CD14-positive monocyte (primary cell): ENCODE results near the gene SIRPD. TPM values are rescaled to one million over a fixed set of nuclear protein-coding genes. Genes with fewer than 3 reads are reported as not detected.

Experiments used
- DNase-seq, 3 donors: peaks; one replicate each; pipeline ENCODE4 v3.0.0-alpha.2; 2011 to 2022
- H2AFZ ChIP-seq: 2 replicates; pipeline ENCODE4 v1.6.0; 2012; ENCODE audit warnings: mild to moderate bottlenecking, low read depth, low read length, inconsistent platforms; ENCODE audit not compliant: insufficient read depth, poor library complexity, severe bottlenecking
- H3K27ac ChIP-seq, 2 donors: 1 replicate in 1 of 2; 2 replicates in 1 of 2; pipeline ENCODE4 v1.5.1; 2012 to 2013; ENCODE audit warnings: low read length in 2 of 2, control low read depth in 1 of 2, inconsistent platforms in 1 of 2, low read depth in 1 of 2, mild to moderate bottlenecking in 1 of 2
- H3K27me3 ChIP-seq, 2 donors: one replicate each; pipeline versions ENCODE4 v1.6.0 to v1.6.1; 2011 to 2013; ENCODE audit warnings: low read length in 2 of 2; ENCODE audit not compliant: control insufficient read depth in 2 of 2, insufficient read depth in 2 of 2
- H3K36me3 ChIP-seq, 2 donors: replicated peaks in 1 of 2; 1 replicate in 1 of 2; 2 replicates in 1 of 2; pipeline versions ENCODE4 v1.5.1 to v1.6.1; 2012 to 2013; ENCODE audit warnings: low read length in 2 of 2, control low read depth in 1 of 2, inconsistent platforms in 1 of 2, mild to moderate bottlenecking in 1 of 2; ENCODE audit not compliant: insufficient read depth in 2 of 2, control insufficient read depth in 1 of 2
- H3K4me1 ChIP-seq, 2 donors: 1 replicate in 1 of 2; 2 replicates in 1 of 2; pipeline versions ENCODE4 v1.5.1 to v1.6.1; 2012 to 2013; ENCODE audit warnings: low read length in 2 of 2, control low read depth in 1 of 2, inconsistent platforms in 1 of 2, mild to moderate bottlenecking in 1 of 2, moderate library complexity in 1 of 2; ENCODE audit not compliant: insufficient read depth in 2 of 2, control insufficient read depth in 1 of 2
- H3K4me2 ChIP-seq: replicated peaks from 2 replicates; pipeline ENCODE3; 2012; ENCODE audit warnings: low read length, moderate library complexity, mild to moderate bottlenecking; ENCODE audit not compliant: poor library complexity, severe bottlenecking; ENCODE audit errors: extremely low read depth
- H3K4me3 ChIP-seq, 3 experiments: fragments of 200-600 bp in 1 of 3; sonication (generic) in 1 of 3; replicated peaks in 1 of 3; 1 replicate in 2 of 3; 2 replicates in 1 of 3; pipeline ENCODE4 v1.5.1; 2011 to 2013; ENCODE audit warnings: low read length in 3 of 3, mild to moderate bottlenecking in 3 of 3, control low read depth in 2 of 3, low read depth in 2 of 3, inconsistent platforms in 1 of 3, moderate library complexity in 1 of 3
- H3K79me2 ChIP-seq: 2 replicates; pipeline ENCODE4 v1.6.0; 2012; ENCODE audit warnings: mild to moderate bottlenecking, control low read depth, inconsistent platforms, low read length, moderate library complexity; ENCODE audit not compliant: insufficient read depth
- H3K9ac ChIP-seq: 2 replicates; pipeline ENCODE4 v1.6.0; 2017; ENCODE audit warnings: low read length, mild to moderate bottlenecking; ENCODE audit not compliant: insufficient read depth, poor library complexity, severe bottlenecking
- H3K9me3 ChIP-seq, 2 donors: replicated peaks in 1 of 2; 1 replicate in 1 of 2; 2 replicates in 1 of 2; pipeline versions ENCODE4 v1.5.1 to v1.6.1; 2012 to 2013; ENCODE audit warnings: low read length in 2 of 2, control low read depth in 1 of 2; ENCODE audit not compliant: control insufficient read depth in 1 of 2, insufficient read depth in 1 of 2
- H4K20me1 ChIP-seq: 2 replicates; pipeline ENCODE4 v1.6.0; 2012; ENCODE audit warnings: mild to moderate bottlenecking, low read length, control low read depth, moderate library complexity; ENCODE audit not compliant: insufficient read depth
- H3K27ac Mint-ChIP-seq, 7 donors: one replicate each; pipeline ENCODE4 v1.8.0; 2020; ENCODE audit warnings: mild to moderate bottlenecking in 7 of 7, mixed read lengths in 7 of 7, moderate library complexity in 6 of 7, inconsistent platforms in 2 of 7
- H3K27me3 Mint-ChIP-seq, 3 donors: one replicate each; pipeline ENCODE4 v1.8.0; 2021 to 2022; ENCODE audit warnings: low read depth in 3 of 3, mild to moderate bottlenecking in 3 of 3, mixed read lengths in 3 of 3, moderate library complexity in 3 of 3, inconsistent platforms in 1 of 3
- H3K36me3 Mint-ChIP-seq, 2 donors: one replicate each; pipeline ENCODE4 v1.8.0; 2020; ENCODE audit warnings: mixed read lengths in 2 of 2, inconsistent platforms in 1 of 2, mild to moderate bottlenecking in 1 of 2
- H3K4me1 Mint-ChIP-seq: one replicate; pipeline ENCODE4 v1.8.0; 2020; ENCODE audit warnings: mild to moderate bottlenecking, mixed read lengths
- H3K4me3 Mint-ChIP-seq, 2 donors: one replicate each; pipeline ENCODE4 v1.8.0; 2020; ENCODE audit warnings: mild to moderate bottlenecking in 2 of 2, mixed read lengths in 2 of 2, moderate library complexity in 1 of 2
- H3K9me3 Mint-ChIP-seq, 7 donors: one replicate each; pipeline ENCODE4 v1.8.0; 2020 to 2022; ENCODE audit warnings: mixed read lengths in 7 of 7, mild to moderate bottlenecking in 6 of 7, moderate library complexity in 6 of 7, inconsistent platforms in 2 of 7
- WGBS: methylation state at CpG from one replicate; pipeline ENCODE4 v1.1.5; 2013; ENCODE audit warnings: missing lambda C conversion rate; ENCODE audit not compliant: insufficient coverage; 5-methylcytosine and 5-hydroxymethylcytosine counted together
- intact Hi-C, 2 donors: fragments of 100-400 bp; cut with micrococcal nuclease; formaldehyde crosslinking; loops; one replicate each; pipeline versions ENCODE4 v1.15.0 to v1.15.1; 2023
- polyA plus RNA-seq, 3 donors: library from polyadenylated mRNA; depleted of rRNA in 1 of 3; unstranded in 2 of 3; stranded (reverse) in 1 of 3; fragments of 300-500 nt in 2 of 3; fragments of >200 nt in 1 of 3; fragmentation: Illumina TruSeq in 2 of 3; gene quantifications; 1 replicate in 2 of 3; 2 replicates in 1 of 3; pipeline ENCODE4 v1.2.3, GENCODE V29; 2012 to 2021
- TF ChIP-seq, protein P1 (sequence below): fragments of 200-600 bp; IDR thresholded peaks from one replicate; pipeline ENCODE4 v1.8.0; 2022; ENCODE audit warnings: antibody characterized with exemption, mild to moderate bottlenecking

The SIRPD gene
- polyA plus RNA-seq, 3 donors, result 3.9 to 13.0 (median 12.0) TPM

DNA sequence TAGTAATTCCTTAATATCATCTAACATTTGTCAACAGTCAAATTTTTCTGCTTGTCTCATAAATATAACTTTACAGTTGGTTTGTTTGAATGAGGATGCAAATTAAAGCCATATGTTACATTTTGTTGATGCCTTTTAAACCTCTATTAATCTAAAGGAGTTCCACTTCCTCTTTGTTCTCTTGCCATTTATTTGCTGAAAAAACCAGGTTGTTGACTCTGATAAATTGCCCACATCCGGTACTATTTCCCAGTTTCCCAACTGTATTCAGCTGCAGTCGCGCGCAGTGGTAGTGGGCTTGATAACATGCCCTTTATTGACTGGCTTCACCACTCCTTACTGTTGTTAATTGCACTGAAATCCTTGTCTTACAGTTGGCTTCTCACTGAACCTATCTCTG, 33.5 kb downstream of the SIRPD start:
- Histone ChIP-seq H3K36me3 (no peaks in the 10 kb centered on the region), H3K4me2 (peak overlapping the region; percentile 54), H3K9ac (no peak overlapping the region), H3K27me3 (no peaks in the 10 kb centered on the region), H2AFZ (no peak overlapping the region), H3K9me3 (no peaks in the 10 kb centered on the region), H3K79me2 (no peaks in the 10 kb centered on the region), H4K20me1 (no peaks in the 10 kb centered on the region), H3K27ac (no peak overlapping the region), H3K4me1 (peaks cover 13 to 21% of the 10 kb centered on the region in 2 donors), H3K4me3 (no peak overlapping the region)
- Mint-ChIP-seq H3K27me3 (peaks cover 0 to 3% (median 0%) of the 10 kb centered on the region in 3 donors), H3K4me3 (peak overlapping the region in 1 of 2 donors; percentile 72), H3K9me3 (peaks cover 0 to 4% (median 2%) of the 10 kb centered on the region in 7 donors), H3K4me1 (peaks cover 47% of the 10 kb centered on the region), H3K36me3 (peaks cover 0 to 8% of the 10 kb centered on the region in 2 donors), H3K27ac (peak overlapping the region in 3 of 7 donors; percentile 19 to 34 (median 30))
- DNase-seq, result peak in 2 of 3 donors; percentile 41 to 64
- no CpG with 5 or more reads among the region's 4 CpGs for WGBS
- intact Hi-C loops, result no loop called here
- TF ChIP-seq, protein P1, sequence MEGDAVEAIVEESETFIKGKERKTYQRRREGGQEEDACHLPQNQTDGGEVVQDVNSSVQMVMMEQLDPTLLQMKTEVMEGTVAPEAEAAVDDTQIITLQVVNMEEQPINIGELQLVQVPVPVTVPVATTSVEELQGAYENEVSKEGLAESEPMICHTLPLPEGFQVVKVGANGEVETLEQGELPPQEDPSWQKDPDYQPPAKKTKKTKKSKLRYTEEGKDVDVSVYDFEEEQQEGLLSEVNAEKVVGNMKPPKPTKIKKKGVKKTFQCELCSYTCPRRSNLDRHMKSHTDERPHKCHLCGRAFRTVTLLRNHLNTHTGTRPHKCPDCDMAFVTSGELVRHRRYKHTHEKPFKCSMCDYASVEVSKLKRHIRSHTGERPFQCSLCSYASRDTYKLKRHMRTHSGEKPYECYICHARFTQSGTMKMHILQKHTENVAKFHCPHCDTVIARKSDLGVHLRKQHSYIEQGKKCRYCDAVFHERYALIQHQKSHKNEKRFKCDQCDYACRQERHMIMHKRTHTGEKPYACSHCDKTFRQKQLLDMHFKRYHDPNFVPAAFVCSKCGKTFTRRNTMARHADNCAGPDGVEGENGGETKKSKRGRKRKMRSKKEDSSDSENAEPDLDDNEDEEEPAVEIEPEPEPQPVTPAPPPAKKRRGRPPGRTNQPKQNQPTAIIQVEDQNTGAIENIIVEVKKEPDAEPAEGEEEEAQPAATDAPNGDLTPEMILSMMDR, result no peak

DNA sequence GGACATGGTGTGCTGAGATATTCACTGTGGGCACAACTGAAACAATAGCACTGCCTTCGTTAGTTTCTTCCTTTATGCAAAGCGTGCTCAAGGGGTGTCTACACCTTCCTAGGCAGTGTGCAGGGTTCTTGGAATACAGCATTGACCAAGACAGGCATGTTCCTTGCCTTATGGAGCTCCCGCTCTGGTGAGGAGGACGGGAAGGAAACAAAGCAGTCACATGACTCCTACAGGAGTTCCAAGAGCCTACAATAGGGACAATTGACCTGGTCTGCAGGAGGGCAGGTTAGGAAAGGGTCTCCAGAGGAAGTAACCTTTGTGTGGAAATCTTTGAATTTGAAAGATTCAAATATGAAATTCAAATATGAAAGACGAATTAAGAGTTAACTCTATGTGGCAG, 40.5 kb downstream of the SIRPD start:
- H3K27ac ChIP-seq, result no peak overlapping the region
- H3K9me3 Mint-ChIP-seq, result peaks cover 6 to 14% (median 11%) of the 10 kb centered on the region in 7 donors
- no peaks in the 10 kb centered on the region for H3K79me2 ChIP-seq
- TF ChIP-seq, protein P1, result no peak
- H3K4me3 ChIP-seq, result no peak overlapping the region
- H3K36me3 ChIP-seq, result peaks cover 0 to 7% of the 10 kb centered on the region in 2 donors
- DNase-seq, result no peak
- H3K4me1 ChIP-seq, result no peaks in the 10 kb centered on the region
- H4K20me1 ChIP-seq, result no peaks in the 10 kb centered on the region
- intact Hi-C loops, result no loop called here
- no peak overlapping the region for H2AFZ ChIP-seq
- no peak overlapping the region for H3K27ac Mint-ChIP-seq
- no peak overlapping the region for H3K4me3 Mint-ChIP-seq
- H3K4me2 ChIP-seq, result no peak overlapping the region
- peaks cover 0 to 3% (median 2%) of the 10 kb centered on the region in 3 donors for H3K27me3 Mint-ChIP-seq
- H3K36me3 Mint-ChIP-seq, result peaks cover 9 to 15% of the 10 kb centered on the region in 2 donors
- H3K9me3 ChIP-seq, result peaks cover 8 to 10% of the 10 kb centered on the region in 2 donors
- 100% methylated on average over 4 of the region's 5 CpGs for WGBS
- H3K27me3 ChIP-seq, result no peaks in the 10 kb centered on the region
- peaks cover 13% of the 10 kb centered on the region for H3K4me1 Mint-ChIP-seq
- H3K9ac ChIP-seq, result no peak overlapping the region
